Panc1 (cell line): ENCODE results near the gene OSTF1. TPM values are rescaled to one million over a fixed set of nuclear protein-coding genes. Genes with fewer than 3 reads are reported as not detected.

Experiments
- ATAC-seq: fragments of 200-7000 bp; cut with Tn5 transposase; 2 replicates; pipeline ENCODE4 v1.9.1; 2020; ENCODE audit warnings: mild to moderate bottlenecking, moderate library complexity
- BruUV-seq: library from RNA; stranded (reverse); fragments of 400-500 nt; replicated peaks from 2 replicates; lab custom pipeline; 2021; lab: Mats Ljungman, UMichigan
- CTCF ChIA-PET: fragments of 300-600 bp; sonication (Branson Sonifier 250); formaldehyde crosslinking; loops from one replicate; lab custom pipeline; 2022; ENCODE audit warnings: antibody characterized with exemption; lab: Charles Lee
- POLR2A ChIA-PET: fragments of 300-600 bp; sonication (Branson Sonifier 250); formaldehyde crosslinking; loops from one replicate; lab custom pipeline; 2022; ENCODE audit warnings: antibody characterized with exemption; lab: Charles Lee
- DNase-seq: peaks from one replicate; pipeline ENCODE4 v3.0.0-alpha.2; 2010; ENCODE audit warnings: low read depth, low spot score
- H3K27ac ChIP-seq: 2 replicates; pipeline ENCODE4 v1.5.1; 2011; ENCODE audit warnings: mild to moderate bottlenecking, low read length, inconsistent platforms
- H3K27me3 ChIP-seq: fragments of 200-500 bp; sonication (Bioruptor generic); 2 replicates; pipeline ENCODE4 v1.6.0; 2014; ENCODE audit warnings: low read length, inconsistent platforms; ENCODE audit not compliant: control insufficient read depth, insufficient read depth
- H3K36me3 ChIP-seq: fragments of 200-500 bp; sonication (Bioruptor generic); 2 replicates; pipeline ENCODE4 v1.5.1; 2014; ENCODE audit warnings: inconsistent platforms, mild to moderate bottlenecking, low read length, moderate library complexity; ENCODE audit not compliant: control insufficient read depth, insufficient read depth
- H3K4me1 ChIP-seq: 2 replicates; pipeline ENCODE4 v1.5.1; 2011; ENCODE audit warnings: inconsistent platforms, mild to moderate bottlenecking, low read length, moderate library complexity; ENCODE audit not compliant: control insufficient read depth, insufficient read depth
- H3K4me3 ChIP-seq, 2 experiments: 2 replicates each; pipeline ENCODE4 v1.5.1; 2011 to 2012; ENCODE audit warnings: low read depth in 2 of 2, low read length in 2 of 2, mild to moderate bottlenecking in 2 of 2, inconsistent platforms in 1 of 2, moderate library complexity in 1 of 2
- H3K9me3 ChIP-seq: fragments of 200-500 bp; sonication (Bioruptor generic); 2 replicates; pipeline ENCODE4 v1.5.1; 2014; ENCODE audit warnings: low read depth, mild to moderate bottlenecking, inconsistent platforms, low read length, moderate library complexity; ENCODE audit not compliant: control insufficient read depth, insufficient read depth
- CTCF ChIP-seq: fragments of 450-650 bp; IDR thresholded peaks from 2 replicates; pipeline ENCODE4 v1.5.1; 2017; ENCODE audit warnings: mild to moderate bottlenecking
- POLR2AphosphoS5 ChIP-seq: IDR thresholded peaks from 2 replicates; pipeline ENCODE4 v1.6.1; 2012; ENCODE audit warnings: mild to moderate bottlenecking, low read depth, low read length, moderate library complexity
- REST ChIP-seq, 2 experiments: IDR thresholded peaks; 2 replicates each; pipeline ENCODE4 v1.6.1; 2011 to 2012; ENCODE audit warnings: low read depth in 2 of 2, control low read depth in 1 of 2, low read length in 1 of 2, mild to moderate bottlenecking in 1 of 2, moderate library complexity in 1 of 2; ENCODE audit not compliant: insufficient read depth in 1 of 2
- SIN3A ChIP-seq: IDR thresholded peaks from 2 replicates; pipeline ENCODE4 v1.6.1; 2012; ENCODE audit warnings: low read depth, mild to moderate bottlenecking, low read length, moderate library complexity, borderline replicate concordance; ENCODE audit not compliant: insufficient read depth
- TCF7L2 ChIP-seq: IDR thresholded peaks from 2 replicates; pipeline ENCODE4 v1.6.1; 2011; ENCODE audit warnings: mild to moderate bottlenecking, low read depth, low read length, inconsistent platforms
- in situ Hi-C: cut with HindIII; loops from 2 replicates; pipeline ENCODE4 v1.10.0; 2016; ENCODE audit warnings: low sequenced_read_pairs, low pct_unique_long_range_greater_than_20kb
- intact Hi-C: fragments of 100-400 bp; cut with micrococcal nuclease; formaldehyde crosslinking; loops from one replicate; pipeline ENCODE4 v1.10.0; 2022; ENCODE audit not compliant: unreplicated experiment
- total RNA-seq: library from RNA; stranded (reverse); gene quantifications from one replicate; pipeline ENCODE4 v1.2.1, GENCODE V29; 2021; ENCODE audit not compliant: unreplicated experiment

Gene OSTF1
- total RNA-seq, 1 experiment from 2014 or later, result 24.6 TPM

GRCh38 chr9:75106857-75107256 lies 18.5 kb downstream of the OSTF1 start:
- no TSS peak for BruUV-seq

GRCh38 chr9:75108571-75108970 lies 20.3 kb downstream of the OSTF1 start:
- Histone ChIP-seq H3K4me1 (no peaks in the 10 kb centered on the region), H3K4me3 (no peak overlapping the region), H3K27ac (no peak overlapping the region), H3K27me3 (no peaks in the 10 kb centered on the region), H3K36me3 (no peaks in the 10 kb centered on the region), H3K9me3 (no peaks in the 10 kb centered on the region)
- intact Hi-C loops, result no loop called here
- no peak for DNase-seq
- no peak for ATAC-seq
- no peak for TF ChIP-seq SIN3A
- TF ChIP-seq TCF7L2, result no peak
- no peak for TF ChIP-seq POLR2AphosphoS5
- no peak for TF ChIP-seq REST (IDR thresholded peaks at IDR 0.05; ENCODE audit: insufficient read depth in 1 of 2, low read depth in 2 of 2, low read length in 1 of 2)
- no peak for TF ChIP-seq CTCF
- in situ Hi-C loops, result no loop called here
- ChIA-PET POLR2A (no interaction called here), CTCF (no interaction called here)
- no TSS peak for BruUV-seq

More at GRCh38 chr9:75106857-75107256, 18.5 kb downstream of the OSTF1 start:
- Histone ChIP-seq H3K27me3 (no peaks in the 10 kb centered on the region), H3K4me1 (no peaks in the 10 kb centered on the region), H3K4me3 (no peak overlapping the region), H3K9me3 (no peaks in the 10 kb centered on the region), H3K27ac (no peak overlapping the region), H3K36me3 (no peaks in the 10 kb centered on the region)
- no peak for TF ChIP-seq CTCF
- TF ChIP-seq SIN3A, result no peak
- TF ChIP-seq REST (IDR thresholded peaks at IDR 0.05; ENCODE audit: insufficient read depth in 1 of 2, low read depth in 2 of 2, low read length in 1 of 2), result no peak
- no peak for TF ChIP-seq TCF7L2
- TF ChIP-seq POLR2AphosphoS5, result no peak
- ChIA-PET CTCF (no interaction called here), POLR2A (no interaction called here)
- ATAC-seq (no peak), DNase-seq (no peak)
- intact Hi-C loops (no loop called here), in situ Hi-C loops (no loop called here)
